GM11168 (cell line): ENCODE results near the gene ETV6.

Source experiments
- in situ Hi-C: fragments of 300-500 bp; cut with MboI; formaldehyde crosslinking; loops from one replicate; pipeline ENCODE4 v1.12.0; 2022; ENCODE audit warnings: low sequenced_read_pairs; ENCODE audit not compliant: unreplicated experiment

The ETV6 gene

GRCh38 chr12:11941606-11942337 is 292.3 kb downstream of the ETV6 start:
- in situ Hi-C loops: no loop called here

DNA sequence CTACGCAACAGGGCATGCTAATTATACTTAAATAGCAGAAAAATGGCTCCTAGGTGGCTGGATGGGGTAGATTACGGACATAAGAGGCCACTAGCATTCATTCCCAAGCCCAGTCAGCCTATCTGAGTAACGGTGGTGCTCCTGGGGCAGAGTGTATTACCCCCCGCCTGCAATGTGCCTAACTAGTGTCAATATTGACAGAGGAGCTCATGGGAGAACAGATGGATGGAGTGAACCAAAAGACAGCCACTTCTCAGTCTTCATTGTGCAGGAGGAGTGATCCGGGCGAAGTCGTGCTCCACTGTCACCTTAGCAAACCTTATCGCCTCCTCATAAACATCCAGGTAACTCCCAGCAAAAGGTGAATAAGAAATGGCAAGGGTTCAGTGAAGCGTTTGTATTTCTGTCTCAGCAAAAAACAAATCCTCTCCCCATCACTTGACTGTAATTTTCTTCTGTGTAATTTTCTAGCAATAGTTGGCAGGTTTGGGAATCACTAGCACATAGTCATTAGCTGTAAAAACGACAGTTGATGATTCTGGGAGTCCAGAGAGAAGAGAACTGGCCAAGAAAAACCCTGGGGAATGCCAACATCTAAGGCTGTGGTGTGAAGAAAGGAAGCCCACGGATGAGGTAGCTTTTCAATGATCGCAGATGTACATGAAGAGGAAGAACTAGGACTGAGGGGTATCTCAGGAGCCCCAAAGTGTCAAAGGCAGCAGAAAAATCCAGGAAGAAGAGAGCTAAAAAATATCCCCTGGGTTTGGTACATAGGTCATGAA is 294.6 kb downstream of the ETV6 start:
- in situ Hi-C loops: no loop called here
